ENCODE measurements around the gene KLF12. TPM values are rescaled to one million over a fixed set of nuclear protein-coding genes. Genes with fewer than 3 reads are reported as not detected.

Gene KLF12
- polyA plus RNA-seq, 2 of the 4 experiments (the other 2 are of a cell fraction): 1.6 to 6.0 TPM

- no peak for TF ChIP-seq ZNF302 (CRISPR knock-in tag; IDR thresholded peaks at IDR 0.05)
- peak; percentile 20 for TF ChIP-seq POLR2A (IDR thresholded peaks at IDR 0.05; ENCODE audit: low read length)
- Histone ChIP-seq H3K4me1 (peaks cover 6% of the 10 kb centered on the region; the same call in 1 of the 3 replicates), H3K4me2 (peak overlapping the region; percentile 79), H3K4me3 (peak overlapping the region; percentile 91), H3K9me3 (no peaks in the 10 kb centered on the region), H3K27ac (peak overlapping the region; percentile 94 to 98)
- DNase-seq (ENCODE audit: low read depth in 1 of 2, low spot score in 1 of 2) (peak; percentile 31 to 48), FAIRE-seq (no peak), ATAC-seq (peak; percentile 74 to 76)
- no CpG with 5 or more reads among the region's 63 CpGs for WGBS (ENCODE audit: missing lambda C conversion rate)
- CTCF ChIA-PET: interaction anchor here (1.5 kb wide), 1 partner anchor 152 kb away, joined by 6 read pairs; no protein-coding TSS in a partner anchor
- POLR2A ChIA-PET: interaction anchor here (0.6 kb wide), 2 partner anchors 12 to 1582 kb away, joined by 3 read pairs; no protein-coding TSS in a partner anchor
Observed at GRCh38 chr13:74134777-74135325, 647 bp upstream of the KLF12 start.

GRCh38 chr13:74133657-74134201, 475 bp downstream of the KLF12 start:
- CTCF ChIA-PET: no interaction called here
- no peaks in the 10 kb centered on the region for H3K9me3 ChIP-seq
- TF ChIP-seq USF2 (IDR thresholded peaks at IDR 0.05): peak; percentile 72
- no peak for TF ChIP-seq RAD21 (conservative IDR thresholded peaks at IDR 0.05 in 1 of 2, IDR thresholded peaks at IDR 0.05 in 1 of 2)
- peak; percentile 32 for TF ChIP-seq POLR2A (IDR thresholded peaks at IDR 0.05; ENCODE audit: low read length)
- peak; percentile 40 to 71 for ATAC-seq
- peaks cover 6% of the 10 kb centered on the region; the same call in 1 of the 3 replicates for H3K4me1 ChIP-seq
- H3K4me2 ChIP-seq: peak overlapping the region; percentile 72
- H3K27ac ChIP-seq: peak overlapping the region; percentile 94 to 98
- peak overlapping the region; percentile 91 for H3K4me3 ChIP-seq
- POLR2A ChIA-PET: interaction anchor here (0.5 to 0.6 kb wide), 2 partner anchors 153 to 221 kb away, joined by 3 read pairs; no protein-coding TSS in a partner anchor
- peak; percentile 17 to 75 for DNase-seq (ENCODE audit: low read depth in 1 of 2, low spot score in 1 of 2)
- WGBS (ENCODE audit: missing lambda C conversion rate): 2% methylated on average over 23 of the region's 35 CpGs
- no peak for FAIRE-seq

GRCh38 chr13:74132776-74133656, 1.2 kb downstream of the KLF12 start:
- no peak for FAIRE-seq
- ChIA-PET CTCF (no interaction called here), POLR2A (no interaction called here)
- Histone ChIP-seq H3K9me3 (no peaks in the 10 kb centered on the region), H3K27ac (peak overlapping the region; percentile 94 to 98; a peak in 5 of 6 replicates), H3K4me2 (peak overlapping the region; percentile 72), H3K4me3 (peak overlapping the region; percentile 91), H3K4me1 (peaks cover 12% of the 10 kb centered on the region)
- DNase-seq (ENCODE audit: low read depth in 1 of 2, low spot score in 1 of 2): peak in 1 of 2 experiments; percentile 2
- WGBS (ENCODE audit: missing lambda C conversion rate): 38% methylated on average over 32 of the region's 34 CpGs
- TF ChIP-seq KDM5A (IDR thresholded peaks at IDR 0.05): no peak
- no peak for TF ChIP-seq CEBPB (IDR thresholded peaks at IDR 0.05)
- no peak for TF ChIP-seq HOXB13 (CRISPR knock-in tag; IDR thresholded peaks at IDR 0.05; ENCODE audit: low read depth)
- no peak for TF ChIP-seq FOXS1 (CRISPR knock-in tag; IDR thresholded peaks at IDR 0.05)
- no peak for TF ChIP-seq SREBF2 (IDR thresholded peaks at IDR 0.05)
- TF ChIP-seq HOXB5 (CRISPR knock-in tag; IDR thresholded peaks at IDR 0.05): no peak
- TF ChIP-seq RFX5 (IDR thresholded peaks at IDR 0.05): no peak
- no peak for TF ChIP-seq REST (IDR thresholded peaks at IDR 0.05)
- no peak for TF ChIP-seq JUNB (IDR thresholded peaks at IDR 0.05)
- no peak for TF ChIP-seq CBX2 (IDR thresholded peaks at IDR 0.05; ENCODE audit: borderline replicate concordance, low read depth)
- TF ChIP-seq NFE2L2 (conservative IDR thresholded peaks at IDR 0.05; ENCODE audit: low read length): no peak
- no peak for TF ChIP-seq FOSB (CRISPR knock-in tag; IDR thresholded peaks at IDR 0.05)
- no peak for TF ChIP-seq KDM1A (IDR thresholded peaks at IDR 0.05; ENCODE audit: low read depth)
- no peak for ATAC-seq

Measured in A549 (cell line).